Uterus (tissue), 2 donors: ENCODE measurements around the gene MARVELD1.

Experiments
- POLR2A ChIP-seq, 2 donors: fragments of 450-650 bp; IDR thresholded peaks; one replicate each; pipeline ENCODE4 v1.6.1; 2016; ENCODE audit warnings: antibody characterized with exemption in 2 of 2, mild to moderate bottlenecking in 1 of 2, moderate library complexity in 1 of 2
- TF ChIP-seq, protein P1 (sequence below), 4 experiments: fragments of 200-600 bp in 2 of 4; fragments of 450-650 bp in 2 of 4; sonication (generic) in 2 of 4; IDR thresholded peaks; one replicate each; pipeline ENCODE4 v1.5.1; 2016 to 2019; ENCODE audit warnings: antibody characterized with exemption in 4 of 4, mild to moderate bottlenecking in 2 of 4, moderate library complexity in 1 of 4

DNA sequence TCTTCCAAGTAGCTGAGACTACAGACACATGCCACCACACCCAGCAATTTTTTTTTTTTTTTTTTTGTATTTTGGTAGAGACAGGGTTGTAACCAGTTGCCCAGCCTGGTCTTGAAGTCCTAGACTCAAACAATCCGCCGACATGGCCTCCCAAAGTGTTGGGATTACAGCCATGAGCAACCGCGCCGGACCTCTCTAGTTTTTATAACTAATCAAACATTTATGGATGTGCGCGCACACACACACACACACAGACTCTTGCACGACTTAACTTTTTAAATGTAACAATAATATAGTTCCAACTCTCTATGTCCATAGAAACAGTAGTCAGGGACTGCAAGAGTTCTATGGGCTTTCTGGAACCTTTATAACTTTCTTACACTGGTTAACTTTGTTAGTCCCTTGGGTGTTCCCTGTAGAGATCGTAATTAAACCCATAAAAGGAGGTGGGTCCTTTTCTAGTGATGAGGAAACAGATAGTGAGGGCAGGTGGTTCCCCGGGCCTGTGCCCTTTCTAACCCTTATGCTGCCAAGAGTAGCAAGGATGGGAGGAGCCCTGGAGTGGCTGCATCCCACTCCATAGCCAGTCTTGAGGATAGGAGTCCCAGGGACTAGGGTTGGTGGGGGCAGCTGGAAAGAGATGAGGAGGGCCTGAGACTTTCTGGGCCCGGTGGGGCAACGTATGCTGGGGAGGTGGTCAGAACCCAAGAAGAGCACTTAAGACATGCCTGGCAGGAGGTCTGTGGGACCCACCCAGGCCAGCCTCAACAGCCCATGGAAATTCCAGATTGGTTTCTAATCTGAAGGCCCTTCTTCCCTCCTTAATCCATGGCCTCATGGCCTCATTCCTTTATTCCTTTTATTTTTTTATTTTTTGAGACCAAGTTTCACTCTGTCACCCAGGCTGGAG is 8.6 kb downstream of the MARVELD1 start:
- TF ChIP-seq, protein P1, sequence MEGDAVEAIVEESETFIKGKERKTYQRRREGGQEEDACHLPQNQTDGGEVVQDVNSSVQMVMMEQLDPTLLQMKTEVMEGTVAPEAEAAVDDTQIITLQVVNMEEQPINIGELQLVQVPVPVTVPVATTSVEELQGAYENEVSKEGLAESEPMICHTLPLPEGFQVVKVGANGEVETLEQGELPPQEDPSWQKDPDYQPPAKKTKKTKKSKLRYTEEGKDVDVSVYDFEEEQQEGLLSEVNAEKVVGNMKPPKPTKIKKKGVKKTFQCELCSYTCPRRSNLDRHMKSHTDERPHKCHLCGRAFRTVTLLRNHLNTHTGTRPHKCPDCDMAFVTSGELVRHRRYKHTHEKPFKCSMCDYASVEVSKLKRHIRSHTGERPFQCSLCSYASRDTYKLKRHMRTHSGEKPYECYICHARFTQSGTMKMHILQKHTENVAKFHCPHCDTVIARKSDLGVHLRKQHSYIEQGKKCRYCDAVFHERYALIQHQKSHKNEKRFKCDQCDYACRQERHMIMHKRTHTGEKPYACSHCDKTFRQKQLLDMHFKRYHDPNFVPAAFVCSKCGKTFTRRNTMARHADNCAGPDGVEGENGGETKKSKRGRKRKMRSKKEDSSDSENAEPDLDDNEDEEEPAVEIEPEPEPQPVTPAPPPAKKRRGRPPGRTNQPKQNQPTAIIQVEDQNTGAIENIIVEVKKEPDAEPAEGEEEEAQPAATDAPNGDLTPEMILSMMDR (IDR thresholded peaks at IDR 0.05): no peak
- no peak for TF ChIP-seq POLR2A (IDR thresholded peaks at IDR 0.05)
